ENCODE measurements around the gene IDNK. TPM values are rescaled to one million over a fixed set of nuclear protein-coding genes. Genes with fewer than 3 reads are reported as not detected.

Gene IDNK
- total and polyA plus RNA-seq, 5 donors = 2.8 to 6.3 (median 4.2) TPM

GRCh38 chr9:83656032-83656680 lies 33.2 kb downstream of the IDNK start:
- Histone ChIP-seq H3K27me3 (ENCODE audit: control insufficient read depth, insufficient read depth) (no peaks in the 10 kb centered on the region), H3K9me3 (ENCODE audit: control insufficient read depth, low read length) (no peaks in the 10 kb centered on the region), H3K27ac (ENCODE audit: low read length) (no peak overlapping the region), H3K4me1 (ENCODE audit: control insufficient read depth, insufficient read depth, low read length) (no peaks in the 10 kb centered on the region), H3K4me3 (ENCODE audit: low read length) (no peak overlapping the region)
- no peak for ATAC-seq
- intact Hi-C loops (cut with DNase I) = no loop called here
- no peak for DNase-seq
- WGBS = 80% methylated on average over 2 of the region's 2 CpGs

GRCh38 chr9:83656952-83657351 lies 34.0 kb downstream of the IDNK start:
- Histone ChIP-seq H3K27me3 (ENCODE audit: control insufficient read depth, insufficient read depth) (no peaks in the 10 kb centered on the region), H3K9me3 (ENCODE audit: control insufficient read depth, low read length) (no peaks in the 10 kb centered on the region), H3K4me1 (ENCODE audit: control insufficient read depth, insufficient read depth, low read length) (no peaks in the 10 kb centered on the region), H3K4me3 (ENCODE audit: low read length) (no peak overlapping the region), H3K27ac (ENCODE audit: low read length) (no peak overlapping the region)
- WGBS = 92% methylated on average over 6 of the region's 6 CpGs
- intact Hi-C loops (cut with DNase I) = no loop called here
- DNase-seq (no peak), ATAC-seq (no peak)

GRCh38 chr9:83662933-83663332 lies 40.0 kb downstream of the IDNK start:
- no peak for ATAC-seq
- Histone ChIP-seq H3K4me1 (ENCODE audit: control insufficient read depth, insufficient read depth, low read length) (no peaks in the 10 kb centered on the region), H3K27ac (ENCODE audit: low read length) (no peak overlapping the region), H3K4me3 (ENCODE audit: low read length) (no peak overlapping the region), H3K9me3 (ENCODE audit: control insufficient read depth, low read length) (no peaks in the 10 kb centered on the region), H3K27me3 (ENCODE audit: control insufficient read depth, insufficient read depth) (no peaks in the 10 kb centered on the region)
- 91% methylated on average over 3 of the region's 3 CpGs for WGBS
- no peak for DNase-seq
- intact Hi-C loops (cut with DNase I) = no loop called here

- intact Hi-C loops (cut with DNase I) = no loop called here
- ATAC-seq (no peak), DNase-seq (no peak)
- WGBS = 53% methylated on average over 5 of the region's 5 CpGs
- Histone ChIP-seq H3K9me3 (ENCODE audit: control insufficient read depth, low read length) (no peaks in the 10 kb centered on the region), H3K4me3 (ENCODE audit: low read length) (no peak overlapping the region), H3K4me1 (ENCODE audit: control insufficient read depth, insufficient read depth, low read length) (no peaks in the 10 kb centered on the region), H3K27me3 (ENCODE audit: control insufficient read depth, insufficient read depth) (no peaks in the 10 kb centered on the region), H3K27ac (ENCODE audit: low read length) (no peak overlapping the region)
These were observed 42.7 kb downstream of the IDNK start for GRCh38 chr9:83665580-83666200.

GRCh38 chr9:83669067-83669466 lies 46.1 kb downstream of the IDNK start:
- H3K27ac ChIP-seq (ENCODE audit: low read length) = no peak overlapping the region
- intact Hi-C loops (cut with DNase I) = no loop called here
- ATAC-seq (no peak), DNase-seq (no peak)
- H3K4me3 ChIP-seq (ENCODE audit: low read length) = no peak overlapping the region
- H3K9me3 ChIP-seq (ENCODE audit: control insufficient read depth, low read length) = no peaks in the 10 kb centered on the region
- 98% methylated on average over 1 of the region's 1 CpG for whole genome bisulfite sequencing
- H3K4me1 ChIP-seq (ENCODE audit: control insufficient read depth, insufficient read depth, low read length) = no peaks in the 10 kb centered on the region
- no peaks in the 10 kb centered on the region for H3K27me3 ChIP-seq (ENCODE audit: control insufficient read depth, insufficient read depth)

GRCh38 chr9:83670381-83670780 lies 47.4 kb downstream of the IDNK start:
- WGBS = 92% methylated on average over 5 of the region's 5 CpGs
- no peak for DNase-seq
- intact Hi-C loops (cut with DNase I) = no loop called here
- ATAC-seq = no peak
- no peak overlapping the region for H3K27ac ChIP-seq (ENCODE audit: low read length)
- no peaks in the 10 kb centered on the region for H3K27me3 ChIP-seq (ENCODE audit: control insufficient read depth, insufficient read depth)
- no peak overlapping the region for H3K4me3 ChIP-seq (ENCODE audit: low read length)
- H3K4me1 ChIP-seq (ENCODE audit: control insufficient read depth, insufficient read depth, low read length) = no peaks in the 10 kb centered on the region
- H3K9me3 ChIP-seq (ENCODE audit: control insufficient read depth, low read length) = no peaks in the 10 kb centered on the region

GRCh38 chr9:83671451-83671850 lies 48.5 kb downstream of the IDNK start:
- no peak overlapping the region for H3K4me3 ChIP-seq (ENCODE audit: low read length)
- H3K9me3 ChIP-seq (ENCODE audit: control insufficient read depth, low read length) = no peaks in the 10 kb centered on the region
- intact Hi-C loops (cut with DNase I) = no loop called here
- H3K4me1 ChIP-seq (ENCODE audit: control insufficient read depth, insufficient read depth, low read length) = no peaks in the 10 kb centered on the region
- no peaks in the 10 kb centered on the region for H3K27me3 ChIP-seq (ENCODE audit: control insufficient read depth, insufficient read depth)
- DNase-seq = no peak
- no peak overlapping the region for H3K27ac ChIP-seq (ENCODE audit: low read length)
- WGBS = 53% methylated on average over 1 of the region's 1 CpG
- ATAC-seq = no peak

- H3K27ac ChIP-seq (ENCODE audit: low read length) = no peak overlapping the region
- H3K4me3 ChIP-seq (ENCODE audit: low read length) = no peak overlapping the region
- intact Hi-C loops (cut with DNase I) = no loop called here
- DNase-seq (no peak), ATAC-seq (no peak)
- H3K27me3 ChIP-seq (ENCODE audit: control insufficient read depth, insufficient read depth) = no peaks in the 10 kb centered on the region
- H3K4me1 ChIP-seq (ENCODE audit: control insufficient read depth, insufficient read depth, low read length) = no peaks in the 10 kb centered on the region
- H3K9me3 ChIP-seq (ENCODE audit: control insufficient read depth, low read length) = no peaks in the 10 kb centered on the region
- WGBS = 75% methylated on average over 1 of the region's 1 CpG
These were observed 52.5 kb downstream of the IDNK start for GRCh38 chr9:83675466-83675865.

- intact Hi-C loops (cut with DNase I) = no loop called here
- Histone ChIP-seq H3K27ac (ENCODE audit: low read length) (no peak overlapping the region), H3K27me3 (ENCODE audit: control insufficient read depth, insufficient read depth) (no peaks in the 10 kb centered on the region), H3K4me3 (ENCODE audit: low read length) (no peak overlapping the region), H3K9me3 (ENCODE audit: control insufficient read depth, low read length) (no peaks in the 10 kb centered on the region), H3K4me1 (ENCODE audit: control insufficient read depth, insufficient read depth, low read length) (no peaks in the 10 kb centered on the region)
- 94% methylated on average over 3 of the region's 3 CpGs for WGBS
- DNase-seq = no peak
- no peak for ATAC-seq
These were observed 54.7 kb downstream of the IDNK start for GRCh38 chr9:83677596-83677995.

- no peaks in the 10 kb centered on the region for H3K4me1 ChIP-seq (ENCODE audit: control insufficient read depth, insufficient read depth, low read length)
- H3K9me3 ChIP-seq (ENCODE audit: control insufficient read depth, low read length) = no peaks in the 10 kb centered on the region
- DNase-seq (no peak), ATAC-seq (no peak)
- H3K27ac ChIP-seq (ENCODE audit: low read length) = no peak overlapping the region
- 96% methylated on average over 1 of the region's 1 CpG for WGBS
- intact Hi-C loops (cut with DNase I) = no loop called here
- H3K27me3 ChIP-seq (ENCODE audit: control insufficient read depth, insufficient read depth) = no peaks in the 10 kb centered on the region
- no peak overlapping the region for H3K4me3 ChIP-seq (ENCODE audit: low read length)
These were observed 57.3 kb downstream of the IDNK start for GRCh38 chr9:83680233-83680632.

GRCh38 chr9:83681490-83681889 lies 58.5 kb downstream of the IDNK start:
- intact Hi-C loops (cut with DNase I) = no loop called here
- Histone ChIP-seq H3K4me3 (ENCODE audit: low read length) (no peak overlapping the region), H3K9me3 (ENCODE audit: control insufficient read depth, low read length) (no peaks in the 10 kb centered on the region), H3K27me3 (ENCODE audit: control insufficient read depth, insufficient read depth) (no peaks in the 10 kb centered on the region), H3K27ac (ENCODE audit: low read length) (no peak overlapping the region), H3K4me1 (ENCODE audit: control insufficient read depth, insufficient read depth, low read length) (no peaks in the 10 kb centered on the region)
- DNase-seq = no peak
- WGBS = 75% methylated on average over 2 of the region's 2 CpGs
- no peak for ATAC-seq

- Histone ChIP-seq H3K27me3 (ENCODE audit: control insufficient read depth, insufficient read depth) (no peaks in the 10 kb centered on the region), H3K4me3 (ENCODE audit: low read length) (no peak overlapping the region), H3K9me3 (ENCODE audit: control insufficient read depth, low read length) (no peaks in the 10 kb centered on the region), H3K4me1 (ENCODE audit: control insufficient read depth, insufficient read depth, low read length) (no peaks in the 10 kb centered on the region), H3K27ac (ENCODE audit: low read length) (no peak overlapping the region)
- no peak for DNase-seq
- WGBS = 84% methylated on average over 3 of the region's 3 CpGs
- no peak for ATAC-seq
- intact Hi-C loops (cut with DNase I) = no loop called here
These were observed 66.0 kb downstream of the IDNK start for GRCh38 chr9:83688921-83689320.
